Measurements from ENCODE around the gene MUSTN1.

Gene MUSTN1

GRCh38 chr3:52835766-52836470 lies 1.1 kb upstream of the MUSTN1 start:
- DNase-seq (ENCODE audit: low read depth, low spot score), result no peak

GRCh38 chr3:52833202-52833601 lies 1.6 kb downstream of the MUSTN1 start:
- DNase-seq (ENCODE audit: low read depth, low spot score), result no peak

GRCh38 chr3:52831500-52832301 lies 3.1 kb downstream of the MUSTN1 start:
- DNase-seq (ENCODE audit: low read depth, low spot score), result no peak

- no peak for DNase-seq (ENCODE audit: low read depth, low spot score)
These were observed 4.1 kb downstream of the MUSTN1 start, which contains the start of gene ITIH4 for GRCh38 chr3:52830535-52831258. ITIH4 (minus strand) TSS chr3:52830672; CDS start chr3:52830642, 30 bp downstream.

GRCh38 chr3:52829906-52830463 lies 4.8 kb downstream of the MUSTN1 start:
- no peak for DNase-seq (ENCODE audit: low read depth, low spot score)

GRCh38 chr3:52829482-52829881 lies 5.3 kb downstream of the MUSTN1 start:
- DNase-seq (ENCODE audit: low read depth, low spot score), result no peak

GRCh38 chr3:52827866-52828376 lies 6.9 kb downstream of the MUSTN1 start:
- DNase-seq (ENCODE audit: low read depth, low spot score), result no peak

- DNase-seq (ENCODE audit: low read depth, low spot score), result no peak
These were observed 7.4 kb downstream of the MUSTN1 start for GRCh38 chr3:52827441-52827840.

GRCh38 chr3:52824037-52824436 lies 10.8 kb downstream of the MUSTN1 start:
- DNase-seq (ENCODE audit: low read depth, low spot score), result no peak

GRCh38 chr3:52822363-52822762 lies 12.5 kb downstream of the MUSTN1 start:
- DNase-seq (ENCODE audit: low read depth, low spot score), result no peak

- DNase-seq (ENCODE audit: low read depth, low spot score), result peak; percentile 38
These were observed 14.1 kb downstream of the MUSTN1 start for GRCh38 chr3:52820736-52821135.

GRCh38 chr3:52819936-52820335 lies 14.9 kb downstream of the MUSTN1 start:
- no peak for DNase-seq (ENCODE audit: low read depth, low spot score)

- no peak for DNase-seq (ENCODE audit: low read depth, low spot score)
These were observed 17.0 kb downstream of the MUSTN1 start for GRCh38 chr3:52817860-52818259.

- DNase-seq (ENCODE audit: low read depth, low spot score), result no peak
These were observed 17.6 kb downstream of the MUSTN1 start for GRCh38 chr3:52817221-52817620.

GRCh38 chr3:52816654-52817053 lies 18.2 kb downstream of the MUSTN1 start:
- DNase-seq (ENCODE audit: low read depth, low spot score), result no peak

GRCh38 chr3:52816199-52816598 lies 18.6 kb downstream of the MUSTN1 start:
- DNase-seq (ENCODE audit: low read depth, low spot score), result no peak

GRCh38 chr3:52813810-52814209 lies 21.0 kb downstream of the MUSTN1 start:
- no peak for DNase-seq (ENCODE audit: low read depth, low spot score)

GRCh38 chr3:52811452-52812011 lies 23.3 kb downstream of the MUSTN1 start:
- DNase-seq (ENCODE audit: low read depth, low spot score), result no peak

- DNase-seq (ENCODE audit: low read depth, low spot score), result no peak
These were observed 23.9 kb downstream of the MUSTN1 start for GRCh38 chr3:52810923-52811322.

- no peak for DNase-seq (ENCODE audit: low read depth, low spot score)
These were observed 25.0 kb downstream of the MUSTN1 start for GRCh38 chr3:52809662-52810377.

GRCh38 chr3:52809149-52809548 lies 25.7 kb downstream of the MUSTN1 start:
- no peak for DNase-seq (ENCODE audit: low read depth, low spot score)
